Astrocyte (in vitro differentiated cells and primary cell): ENCODE results near the gene ALDH1L1. TPM values are rescaled to one million over a fixed set of nuclear protein-coding genes. Genes with fewer than 3 reads are reported as not detected.

Source experiments
- total RNA-seq: library from RNA; stranded (reverse); gene quantifications from 2 replicates; pipeline ENCODE4 v1.2.1, GENCODE V29; 2021

ALDH1L1 gene
- total RNA-seq, 1 donor from 2014 or later = not detected

Other genes starting within 250 kb of the ALDH1L1 start
- not detected in 2 replicates for gene ROPN1B, start 211.4 kb downstream of the ALDH1L1 start, total RNA-seq
- 27.8 and 31.6 TPM in 2 replicates for gene SLC41A3, start 96.5 kb downstream of the ALDH1L1 start, total RNA-seq
- 0.29 and 0.34 TPM in 2 replicates for gene KLF15, start 176.8 kb upstream of the ALDH1L1 start, total RNA-seq
- not detected in 2 replicates for gene CFAP100, start 214.3 kb upstream of the ALDH1L1 start, total RNA-seq